D341Med (cell line): ENCODE results near the gene COL23A1.
"Not testable (repeated sequence)": the region's sequence is repeated elsewhere in the genome, so short reads cannot be mapped to it uniquely, and the experiment has no call there.

Experiments used
- DNase-seq: peaks from one replicate; pipeline ENCODE4 v3.0.0; 2012; ENCODE audit warnings: low spot score

Gene COL23A1

DNA sequence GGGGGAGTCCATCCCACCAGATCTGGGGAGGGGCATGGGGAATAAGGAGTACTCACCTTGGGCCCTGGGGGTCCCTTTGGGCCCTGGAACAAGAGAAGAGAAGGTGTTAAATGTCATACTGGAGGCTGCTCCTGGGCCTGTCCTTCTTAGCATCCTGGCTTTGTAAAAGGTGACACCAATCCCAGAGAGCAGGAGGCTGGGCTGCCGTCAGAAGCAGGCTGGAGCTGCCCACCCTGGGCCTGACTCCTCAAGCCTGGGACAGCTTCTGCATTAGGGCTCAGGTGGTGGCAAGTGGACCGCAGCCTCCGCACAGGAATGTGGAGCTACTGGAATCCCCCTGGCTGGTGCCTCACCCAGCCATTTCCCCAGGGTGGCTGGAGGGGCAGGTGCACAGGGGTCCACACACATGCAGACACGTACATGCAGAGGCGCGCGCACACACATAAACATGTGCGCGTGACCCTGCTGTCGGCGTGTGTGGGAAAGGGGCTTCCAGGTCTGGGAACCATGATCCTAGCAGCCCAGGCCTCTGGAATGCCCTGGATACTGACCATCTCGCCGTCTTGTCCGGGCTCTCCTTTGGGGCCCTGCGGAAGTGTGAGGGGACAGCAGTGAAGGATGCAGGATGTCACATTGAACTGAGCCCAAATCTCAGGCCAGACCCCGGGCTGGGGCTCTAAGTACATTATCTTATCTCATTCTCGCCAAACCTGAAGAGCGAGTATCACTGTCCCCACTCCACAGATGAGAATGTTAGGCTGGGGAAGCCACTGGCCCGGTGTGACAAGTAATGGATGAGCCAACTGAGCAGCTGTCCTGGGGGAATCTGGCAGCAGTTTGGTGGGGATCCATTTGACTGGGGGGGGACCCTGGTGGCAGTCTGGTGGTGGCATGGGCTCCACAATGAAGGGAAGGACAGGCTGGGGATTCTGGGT is 328.3 kb downstream of the COL23A1 start:
- DNase-seq: no peak

DNA sequence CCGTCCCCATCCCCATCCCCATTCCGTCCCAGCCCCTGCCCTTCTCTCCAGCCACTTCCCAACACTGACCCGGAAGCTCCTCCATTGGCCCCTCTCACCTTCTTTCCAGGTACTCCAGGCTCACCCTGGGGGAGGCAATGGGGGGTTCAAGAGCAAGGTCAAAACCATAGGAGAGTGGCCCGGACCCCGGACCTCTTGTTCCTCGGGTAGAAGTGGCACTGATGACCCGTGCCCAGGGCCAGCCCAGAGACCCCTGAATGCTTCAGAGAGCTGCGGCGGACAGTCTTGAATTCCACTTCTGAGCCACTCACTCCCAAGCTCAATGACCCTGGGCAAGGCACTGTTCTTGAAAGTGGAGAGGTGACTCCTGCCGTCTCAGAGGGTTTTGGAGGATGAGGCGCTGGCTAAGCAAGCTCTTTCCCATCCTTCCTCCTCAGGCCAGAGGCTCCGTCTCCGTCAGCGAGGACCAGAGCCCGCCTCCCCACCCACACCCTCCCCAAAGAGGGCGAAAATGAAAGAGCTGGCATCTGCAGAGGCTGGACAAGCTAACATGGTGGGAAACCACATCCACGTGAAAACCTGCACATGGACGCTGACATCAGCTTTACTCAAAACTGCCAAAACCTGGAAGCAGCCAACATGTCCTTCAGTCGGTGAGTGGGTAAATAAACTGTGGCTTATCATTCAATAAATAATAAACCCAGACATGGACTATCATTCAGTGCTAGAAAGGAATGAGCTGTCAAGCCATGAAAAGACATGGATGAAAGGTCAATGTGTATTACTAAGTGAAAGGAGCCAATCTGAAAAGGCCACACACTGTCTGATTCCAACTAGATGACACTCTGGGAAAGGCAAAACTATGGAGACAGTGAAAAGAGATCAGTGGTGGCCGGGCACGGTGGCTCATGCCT is 330.3 kb downstream of the COL23A1 start:
- no peak for DNase-seq

- no peak for DNase-seq
These were observed 332.5 kb downstream of the COL23A1 start for GRCh38 chr5:178257650-178258049.

DNA sequence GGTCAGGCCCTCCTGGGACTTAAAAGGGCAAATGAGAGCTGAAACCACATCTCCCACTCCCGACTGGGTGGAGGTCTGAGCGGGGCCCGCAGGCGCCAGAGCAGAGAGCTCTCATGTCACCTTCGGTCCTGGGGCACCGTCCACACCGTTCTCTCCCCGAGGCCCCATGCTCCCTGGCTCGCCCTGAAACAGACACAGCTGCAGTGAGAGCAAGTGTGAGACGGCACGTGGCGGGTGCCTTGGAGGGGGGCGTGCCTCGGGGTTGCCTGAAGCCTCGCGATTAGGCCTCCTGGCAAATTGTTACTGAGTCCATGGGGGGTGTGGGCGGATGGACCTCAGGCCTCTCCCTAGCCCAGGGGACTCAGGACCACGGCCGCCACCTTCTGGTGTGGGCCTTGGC is 333.4 kb downstream of the COL23A1 start:
- no peak for DNase-seq

- not testable (repeated sequence) for DNase-seq
These were observed 336.6 kb downstream of the COL23A1 start for GRCh38 chr5:178253632-178254031.

DNA sequence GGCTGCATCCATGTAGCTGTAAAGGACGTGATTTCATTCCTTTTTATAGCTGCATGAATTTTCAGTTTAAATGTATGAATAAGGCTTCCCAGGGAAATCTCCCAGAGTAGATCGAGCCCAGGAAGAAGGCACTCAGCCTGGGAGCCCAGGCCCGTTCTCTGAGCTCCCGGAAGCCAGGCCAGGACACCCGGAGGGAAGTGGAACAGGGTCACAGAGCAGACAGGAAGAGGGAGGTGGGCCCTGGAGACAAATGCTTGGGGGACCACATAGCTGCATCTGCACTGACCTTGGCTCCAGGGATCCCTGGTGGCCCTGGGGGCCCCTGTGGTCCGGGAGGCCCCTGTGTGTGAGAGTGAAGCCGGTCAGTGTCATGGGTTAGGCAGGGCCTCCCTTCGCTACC is 337.9 kb downstream of the COL23A1 start:
- DNase-seq: no peak

DNA sequence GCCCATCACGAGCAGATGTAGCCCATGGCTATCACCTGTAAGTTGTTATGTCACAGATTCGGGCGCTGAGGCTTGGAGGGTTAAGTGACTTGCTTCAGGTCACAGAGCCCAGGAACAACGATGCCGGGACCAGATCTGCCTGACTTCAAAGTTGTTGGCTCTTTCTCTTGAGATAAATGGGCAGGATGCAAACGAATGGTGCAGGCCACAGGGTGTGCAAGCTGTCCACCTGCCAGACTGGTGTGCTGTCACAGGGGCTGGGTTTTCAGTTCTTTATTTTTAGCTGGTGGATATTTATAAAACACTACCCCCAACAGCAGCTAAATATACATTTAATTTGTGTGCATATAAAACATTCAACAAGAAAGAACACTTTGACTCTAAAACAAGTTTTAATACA is 339.9 kb downstream of the COL23A1 start:
- no peak for DNase-seq

DNA sequence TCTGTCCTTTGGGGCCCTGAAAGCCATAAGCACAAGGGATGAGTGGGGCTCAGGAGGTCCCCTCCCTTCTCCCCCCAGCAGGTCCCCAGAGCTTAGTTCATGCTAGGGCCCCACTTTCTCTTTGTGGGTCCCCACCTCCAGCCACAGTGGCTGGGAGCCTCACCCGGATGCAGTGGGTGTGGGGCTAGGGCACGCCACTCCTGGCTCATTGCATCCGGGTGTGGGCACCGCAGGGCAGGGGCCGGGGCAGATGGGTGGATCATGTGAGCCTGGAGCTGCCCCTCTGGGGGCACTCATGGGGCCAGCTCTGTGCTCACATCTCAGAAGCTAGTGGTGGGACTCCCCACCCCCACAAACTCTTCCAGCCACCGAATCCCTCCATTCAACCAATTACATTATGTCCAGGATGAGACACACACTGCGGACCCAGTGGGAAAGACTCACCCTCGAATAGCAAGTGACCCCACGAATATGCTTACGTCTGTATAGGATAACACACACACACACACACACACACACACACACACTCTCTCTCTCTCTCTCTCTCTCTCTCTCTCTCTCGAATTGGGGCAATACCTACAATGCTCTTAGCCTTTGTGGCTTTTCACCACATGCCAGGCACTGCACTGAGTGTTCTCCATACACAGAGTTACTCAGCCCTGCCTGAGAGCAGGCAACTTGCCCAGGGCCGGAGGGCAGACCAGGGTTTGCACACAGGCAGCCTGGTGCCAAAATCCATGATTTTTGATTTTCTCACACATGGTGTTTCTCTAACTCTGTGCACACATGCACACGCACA is 340.8 kb downstream of the COL23A1 start:
- no peak for DNase-seq

DNA sequence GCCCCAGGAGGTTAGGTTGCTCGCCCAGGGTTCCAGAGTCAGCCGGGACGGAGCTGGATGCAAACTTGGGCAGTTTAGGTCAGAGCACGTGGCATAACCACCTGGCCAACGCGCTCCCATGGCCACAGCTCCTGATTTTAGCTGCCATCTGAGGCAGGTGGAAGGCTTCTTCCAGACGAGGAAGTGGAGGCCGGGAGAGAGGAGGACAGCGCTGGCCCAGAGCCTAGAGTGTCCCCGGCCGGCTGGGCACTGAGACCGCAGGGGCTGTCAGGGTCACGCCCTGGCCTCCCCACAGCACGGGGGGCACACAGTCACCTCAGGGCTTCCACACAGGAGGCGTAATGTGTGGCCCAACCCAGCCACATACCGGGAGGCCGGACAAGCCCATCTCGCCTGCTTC is 341.4 kb downstream of the COL23A1 start:
- no peak for DNase-seq

GRCh38 chr5:178247481-178248456 is 342.4 kb downstream of the COL23A1 start:
- DNase-seq: peak; percentile 53

DNA sequence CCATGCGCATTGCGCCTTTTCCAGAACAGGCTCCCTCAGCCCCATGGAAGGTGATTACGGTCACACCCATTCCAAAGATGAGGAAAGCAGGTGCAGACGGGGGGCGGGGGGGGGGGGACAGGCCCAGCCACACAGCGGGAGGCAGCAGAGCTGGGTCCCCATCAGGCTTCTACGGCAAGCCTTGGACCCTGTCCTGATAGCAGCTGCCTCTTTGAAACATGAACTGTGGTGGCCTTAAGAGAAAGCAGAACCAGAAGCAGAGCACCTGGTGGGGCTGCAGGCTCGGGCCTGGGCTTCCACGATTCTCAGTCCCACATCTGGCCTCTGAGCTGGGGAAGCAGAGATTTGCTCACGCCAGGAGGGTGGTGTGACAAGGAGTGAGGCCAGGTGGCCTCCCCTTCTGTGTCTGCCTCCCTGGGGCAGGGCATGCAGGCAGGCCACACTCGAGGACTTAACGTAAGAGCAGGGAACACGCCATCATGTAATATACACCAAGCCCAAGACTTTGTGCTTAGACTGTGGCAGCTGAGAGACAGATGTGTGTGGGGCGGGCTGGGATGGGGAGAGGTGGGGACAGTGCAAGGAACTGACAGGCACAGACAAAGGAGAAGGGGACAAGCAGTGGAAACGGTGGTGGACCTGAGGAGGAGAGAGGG is 343.4 kb downstream of the COL23A1 start:
- no peak for DNase-seq

DNA sequence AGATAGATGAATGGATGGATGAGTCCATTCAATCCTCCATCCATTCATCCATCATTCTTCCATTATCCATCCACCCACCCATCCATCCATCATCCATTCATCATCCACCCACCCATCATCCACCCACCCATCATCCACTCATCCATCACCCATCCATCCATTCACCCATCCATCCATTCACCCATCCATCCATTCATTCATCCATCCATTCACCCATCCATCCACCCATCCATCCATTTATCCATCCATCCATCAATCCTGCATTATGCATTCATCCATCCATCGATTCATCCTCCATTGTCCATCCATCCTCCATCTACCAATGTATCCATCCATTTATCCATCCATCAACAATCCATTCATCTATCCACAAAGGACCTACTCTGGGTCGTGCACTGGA is 344.8 kb downstream of the COL23A1 start:
- no peak for DNase-seq

DNA sequence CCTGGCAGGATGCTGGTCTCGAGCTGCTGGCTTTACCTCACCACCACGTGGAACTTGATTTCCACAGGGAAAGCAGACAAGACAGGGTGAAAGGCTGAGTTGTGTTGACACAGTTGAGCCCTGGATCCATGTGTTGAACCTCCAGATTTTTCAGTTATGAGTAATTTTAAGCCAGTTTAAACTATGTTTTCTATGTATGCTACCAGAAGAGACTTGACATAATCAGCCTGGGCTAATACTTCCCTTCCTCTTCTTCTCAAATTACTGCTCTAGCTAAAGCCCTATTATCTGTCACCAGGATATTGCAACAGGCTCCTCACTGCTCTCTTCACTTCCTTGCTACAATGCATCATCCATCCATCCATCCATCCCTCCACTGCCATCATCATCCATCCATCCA is 345.6 kb downstream of the COL23A1 start:
- no peak for DNase-seq

- no peak for DNase-seq
These were observed 347.8 kb downstream of the COL23A1 start for GRCh38 chr5:178242416-178242815.

GRCh38 chr5:178241688-178242231 is 348.4 kb downstream of the COL23A1 start:
- DNase-seq: no peak

GRCh38 chr5:178241231-178241663 is 348.9 kb downstream of the COL23A1 start:
- no peak for DNase-seq

GRCh38 chr5:178240766-178241165 is 349.4 kb downstream of the COL23A1 start:
- no peak for DNase-seq

- no peak for DNase-seq
These were observed 349.9 kb downstream of the COL23A1 start for GRCh38 chr5:178240341-178240741.

GRCh38 chr5:178239626-178240301 is 350.4 kb downstream of the COL23A1 start:
- not testable (repeated sequence) for DNase-seq
